ENCODE data around the gene PCDHA1. TPM values are rescaled to one million over a fixed set of nuclear protein-coding genes. Genes with fewer than 3 reads are reported as not detected.
"Not testable (repeated sequence)": the region's sequence is repeated elsewhere in the genome, so short reads cannot be mapped to it uniquely, and the experiment has no call there.

The PCDHA1 gene
- total RNA-seq, 1 experiment from 2014 or later, result 0.45 TPM

- DNase-seq (ENCODE audit: low spot score), result no peak
- CTCF ChIA-PET, result no interaction called here
- no peak for TF ChIP-seq EZH2 (IDR thresholded peaks at IDR 0.05; ENCODE audit: borderline replicate concordance, low read depth, low read length, poor library complexity, severe bottlenecking)
- TF ChIP-seq CTCF (conservative IDR thresholded peaks at IDR 0.05; ENCODE audit: low read depth, low read length), result no peak
- intact Hi-C loops (cut with micrococcal nuclease; ENCODE audit: unreplicated experiment), result no loop called here
- Histone ChIP-seq H3K4me1 (ENCODE audit: insufficient read depth, low read length, poor library complexity, severe bottlenecking) (no peaks in the 10 kb centered on the region), H3K27me3 (replicated peaks; ENCODE audit: insufficient read depth, low read depth, low read length, poor library complexity) (no peaks in the 10 kb centered on the region), H3K36me3 (ENCODE audit: insufficient read depth, low read length, poor library complexity, severe bottlenecking) (no peaks in the 10 kb centered on the region), H3K4me3 (ENCODE audit: low read depth, low read length, poor library complexity, severe bottlenecking) (no peak overlapping the region), H3K27ac (ENCODE audit: low read depth, low read length, poor library complexity, severe bottlenecking) (no peak overlapping the region), H3K9me3 (ENCODE audit: low read depth, low read length, poor library complexity, severe bottlenecking) (peaks cover 3% of the 10 kb centered on the region)
- POLR2A ChIA-PET (ENCODE audit: low non-redundant PET), result no interaction called here
- no TSS peak for BruUV-seq (replicated peaks)
These were observed 37.5 kb downstream of the PCDHA1 start for GRCh38 chr5:140823475-140823874.

- intact Hi-C loops (cut with micrococcal nuclease; ENCODE audit: unreplicated experiment), result loop anchor here (5.0 kb wide), 1 partner anchor 214 kb away; no protein-coding TSS in a partner anchor
These were observed 41.9 kb downstream of the PCDHA1 start, which contains the start of gene PCDHA6 for GRCh38 chr5:140827704-140828361. Gene PCDHA6 (plus strand): TSS chr5:140827960. CDS start chr5:140828092, 132 bp downstream.

GRCh38 chr5:140828362-140828737 is 42.4 kb downstream of the PCDHA1 start:
- intact Hi-C loops (cut with micrococcal nuclease; ENCODE audit: unreplicated experiment), result loop anchor here (5.0 kb wide), 1 partner anchor 214 kb away; no protein-coding TSS in a partner anchor
- H3K9me3 ChIP-seq (ENCODE audit: low read depth, low read length, poor library complexity, severe bottlenecking), result peaks cover 11% of the 10 kb centered on the region
- TF ChIP-seq EZH2 (IDR thresholded peaks at IDR 0.05; ENCODE audit: borderline replicate concordance, low read depth, low read length, poor library complexity, severe bottlenecking) (no peak), CTCF (conservative IDR thresholded peaks at IDR 0.05; ENCODE audit: low read depth, low read length) (peak; percentile 53)
- CTCF ChIA-PET, result interaction anchor here (0.6 to 1.6 kb wide), 8 partner anchors 13 to 223 kb away, joined by 3 to 7 read pairs (median 4); partner anchors contain the start of genes PCDHA1 and PCDHA13
- BruUV-seq (replicated peaks), result no TSS peak
- H3K27ac ChIP-seq (ENCODE audit: low read depth, low read length, poor library complexity, severe bottlenecking), result peak overlapping the region; percentile 69
- no peaks in the 10 kb centered on the region for H3K36me3 ChIP-seq (ENCODE audit: insufficient read depth, low read length, poor library complexity, severe bottlenecking)
- no peaks in the 10 kb centered on the region for H3K4me1 ChIP-seq (ENCODE audit: insufficient read depth, low read length, poor library complexity, severe bottlenecking)
- H3K4me3 ChIP-seq (ENCODE audit: low read depth, low read length, poor library complexity, severe bottlenecking), result peak overlapping the region; percentile 58
- no peaks in the 10 kb centered on the region for H3K27me3 ChIP-seq (replicated peaks; ENCODE audit: insufficient read depth, low read depth, low read length, poor library complexity)
- DNase-seq (ENCODE audit: low spot score), result peak; percentile 73
- POLR2A ChIA-PET (ENCODE audit: low non-redundant PET), result no interaction called here

More at GRCh38 chr5:140827704-140828361, 41.9 kb downstream of the PCDHA1 start, which contains the start of gene PCDHA6:
- Histone ChIP-seq H3K4me1 (ENCODE audit: insufficient read depth, low read length, poor library complexity, severe bottlenecking) (no peaks in the 10 kb centered on the region), H3K9me3 (ENCODE audit: low read depth, low read length, poor library complexity, severe bottlenecking) (peaks cover 6% of the 10 kb centered on the region), H3K27ac (ENCODE audit: low read depth, low read length, poor library complexity, severe bottlenecking) (peak within 1 kb of the TSS; percentile 69), H3K4me3 (ENCODE audit: low read depth, low read length, poor library complexity, severe bottlenecking) (peak within 1 kb of the TSS; percentile 58), H3K36me3 (ENCODE audit: insufficient read depth, low read length, poor library complexity, severe bottlenecking) (no peaks in the 10 kb centered on the region), H3K27me3 (replicated peaks; ENCODE audit: insufficient read depth, low read depth, low read length, poor library complexity) (no peaks in the 10 kb centered on the region)
- TSS peak; percentile 69 for BruUV-seq (replicated peaks)
- ChIA-PET CTCF (interaction anchor here (0.6 to 1.6 kb wide), 8 partner anchors 14 to 224 kb away, joined by 3 to 7 read pairs (median 4); partner anchors contain the start of genes PCDHA1 and PCDHA13), POLR2A (ENCODE audit: low non-redundant PET) (no interaction called here)
- DNase-seq (ENCODE audit: low spot score), result peak; percentile 70
- TF ChIP-seq EZH2 (IDR thresholded peaks at IDR 0.05; ENCODE audit: borderline replicate concordance, low read depth, low read length, poor library complexity, severe bottlenecking) (no peak), CTCF (conservative IDR thresholded peaks at IDR 0.05; ENCODE audit: low read depth, low read length) (peak; percentile 70)

GRCh38 chr5:140829511-140830501 is 43.9 kb downstream of the PCDHA1 start:
- CTCF ChIA-PET; POLR2A ChIA-PET (ENCODE audit: low non-redundant PET); BruUV-seq (replicated peaks): not testable (repeated sequence)

More at GRCh38 chr5:140829511-140830501, 43.9 kb downstream of the PCDHA1 start:
- not testable (repeated sequence) for DNase-seq (ENCODE audit: low spot score); H3K27me3 ChIP-seq (replicated peaks; ENCODE audit: insufficient read depth, low read depth, low read length, poor library complexity); H3K4me3 ChIP-seq (ENCODE audit: low read depth, low read length, poor library complexity, severe bottlenecking); H3K4me1 ChIP-seq (ENCODE audit: insufficient read depth, low read length, poor library complexity, severe bottlenecking); H3K36me3 ChIP-seq (ENCODE audit: insufficient read depth, low read length, poor library complexity, severe bottlenecking); H3K27ac ChIP-seq (ENCODE audit: low read depth, low read length, poor library complexity, severe bottlenecking)
- peaks cover 11% of the 10 kb centered on the region for H3K9me3 ChIP-seq (ENCODE audit: low read depth, low read length, poor library complexity, severe bottlenecking)
- intact Hi-C loops (cut with micrococcal nuclease; ENCODE audit: unreplicated experiment), result loop anchor here (5.0 kb wide), 1 partner anchor 212 kb away; no protein-coding TSS in a partner anchor

Measured in A673 (cell line).